ENCODE results near the gene TLE2. TPM values are rescaled to one million over a fixed set of nuclear protein-coding genes. Genes with fewer than 3 reads are reported as not detected.

Gene TLE2
- total and polyA plus RNA-seq, 2 donors (not counting 3 experiments of a cell fraction or from before 2014, with no cell fraction given) = 32.0 to 38.8 TPM

GRCh38 chr19:3034406-3034655, 5.3 kb upstream of the TLE2 start:
- ChIA-PET POLR2A (no interaction called here), CTCF (interaction anchor here (3.0 kb wide), 1 partner anchor 83 kb away, joined by 18 read pairs; no protein-coding TSS in a partner anchor)
- DNase-seq (ENCODE audit: low read depth, low spot score) (no peak), FAIRE-seq (no peak)
- no peak overlapping the region for H3K27ac ChIP-seq (ENCODE audit: insufficient read depth, low read depth, low read length)
- no peaks in the 10 kb centered on the region for H3K79me2 ChIP-seq (ENCODE audit: control insufficient read depth, insufficient read depth, low read length)
- TF ChIP-seq JUN (IDR thresholded peaks at IDR 0.05; ENCODE audit: borderline replicate concordance, insufficient read depth, insufficient read length, low read depth) (no peak), MYC (IDR thresholded peaks at IDR 0.05; ENCODE audit: low read depth, low read length) (no peak), CTCF (IDR thresholded peaks at IDR 0.05; ENCODE audit: extremely low read depth in 1 of 2, insufficient read depth in 1 of 2, low read depth in 1 of 2, low read length in 2 of 2) (no peak), FOS (IDR thresholded peaks at IDR 0.05; ENCODE audit: borderline replicate concordance, insufficient read depth, low read length) (no peak), MAX (IDR thresholded peaks at IDR 0.05; ENCODE audit: insufficient read depth, insufficient read length) (no peak), POLR2A (IDR thresholded peaks at IDR 0.05; ENCODE audit: low read depth, low read length) (no peak), EZH2 (IDR thresholded peaks at IDR 0.05; ENCODE audit: borderline replicate concordance, low read depth, low read length, severe bottlenecking) (no peak)
- no peak overlapping the region for H3K4me3 ChIP-seq (replicated peaks in 1 of 3; ENCODE audit: insufficient read depth in 1 of 3, low read depth in 1 of 3, low read length in 3 of 3)
- peaks cover 1 to 8% of the 10 kb centered on the region in 2 experiments for H3K27me3 ChIP-seq (ENCODE audit: control insufficient read depth in 2 of 2, insufficient read depth in 2 of 2, low read length in 2 of 2)
- H3K36me3 ChIP-seq (ENCODE audit: control insufficient read depth in 2 of 2, extremely low read depth in 1 of 2, insufficient read depth in 2 of 2, low read length in 2 of 2) = no peaks in the 10 kb centered on the region
- no peaks in the 10 kb centered on the region for H3K9me1 ChIP-seq (replicated peaks; ENCODE audit: control insufficient read depth, extremely low read depth, insufficient read depth, low read length)
- no TSS peak for BruUV-seq (replicated peaks)
- H3K4me2 ChIP-seq (ENCODE audit: insufficient read depth, low read length) = no peak overlapping the region
- dilution Hi-C loops (cut with MboI; ENCODE audit: extremely low pct_ligation_motif_present, low sequenced_read_pairs) = no loop called here
- H3K9ac ChIP-seq (replicated peaks; ENCODE audit: extremely low read depth, insufficient read depth, low read length) = no peak overlapping the region
- H2AFZ ChIP-seq (ENCODE audit: low read depth, low read length) = no peak overlapping the region
- intact Hi-C loops (cut with micrococcal nuclease) = loop anchor here (2.0 kb wide), 2 partner anchors 58 to 60 kb away; partner anchors contain the start of genes GNA11 and TLE6
- no peaks in the 10 kb centered on the region for H3K9me3 ChIP-seq (replicated peaks; ENCODE audit: control insufficient read depth, insufficient read depth, low read length)
- peaks cover 14% of the 10 kb centered on the region for H3K4me1 ChIP-seq (ENCODE audit: control insufficient read depth, extremely low read depth, insufficient read depth, low read length)
- no peaks in the 10 kb centered on the region for H4K20me1 ChIP-seq (replicated peaks; ENCODE audit: control insufficient read depth, extremely low read depth, insufficient read depth, low read length)

Data from endothelial cell of umbilical vein (primary cell).